M059J (cell line): ENCODE results near the gene KCNE3. TPM values are rescaled to one million over a fixed set of nuclear protein-coding genes. Genes with fewer than 3 reads are reported as not detected.

Experiments used
- DNase-seq: peaks from one replicate; pipeline ENCODE4 v3.0.0-alpha.2; 2012; ENCODE audit warnings: low read depth
- total RNA-seq: library from RNA; depleted of rRNA; stranded (reverse); fragments of >200 nt; shearing (Covaris generic); gene quantifications from 2 replicates; pipeline ENCODE4 v1.2.3, GENCODE V29; 2014; rRNA removed

Gene KCNE3, protein sequence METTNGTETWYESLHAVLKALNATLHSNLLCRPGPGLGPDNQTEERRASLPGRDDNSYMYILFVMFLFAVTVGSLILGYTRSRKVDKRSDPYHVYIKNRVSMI
- 0.10 TPM in 1 of 2 replicates, not detected in the other for total RNA-seq

GRCh38 chr11:74466916-74467885 is at the start of gene KCNE3:
KCNE3 (minus strand) TSS chr11:74467549; CDS start chr11:74457563, 9,986 bp downstream.
- no peak for DNase-seq

- no peak for DNase-seq
Measured at GRCh38 chr11:74507582-74507981, 40.2 kb upstream of the KCNE3 start.

DNA sequence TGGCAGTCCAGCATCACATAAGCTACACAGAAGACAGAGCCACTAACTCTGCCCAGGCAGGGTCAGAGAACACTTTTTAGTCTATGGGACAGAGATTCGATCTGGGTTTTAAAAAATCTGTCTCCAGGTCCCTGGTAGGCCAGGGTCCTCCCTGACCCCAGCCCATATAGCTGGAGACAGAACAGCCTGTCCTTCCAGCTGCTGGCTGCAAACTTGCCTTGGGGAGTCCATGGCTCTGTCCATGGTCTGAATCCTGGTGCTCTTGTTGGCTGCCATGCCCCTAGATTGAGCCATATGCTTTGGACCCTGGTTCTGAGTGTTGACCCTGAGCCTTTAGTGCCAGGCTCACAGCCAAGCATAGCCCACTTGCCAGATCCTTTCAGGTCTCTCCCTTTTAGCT is 39.5 kb upstream of the KCNE3 start:
- DNase-seq = peak; percentile 25

DNA sequence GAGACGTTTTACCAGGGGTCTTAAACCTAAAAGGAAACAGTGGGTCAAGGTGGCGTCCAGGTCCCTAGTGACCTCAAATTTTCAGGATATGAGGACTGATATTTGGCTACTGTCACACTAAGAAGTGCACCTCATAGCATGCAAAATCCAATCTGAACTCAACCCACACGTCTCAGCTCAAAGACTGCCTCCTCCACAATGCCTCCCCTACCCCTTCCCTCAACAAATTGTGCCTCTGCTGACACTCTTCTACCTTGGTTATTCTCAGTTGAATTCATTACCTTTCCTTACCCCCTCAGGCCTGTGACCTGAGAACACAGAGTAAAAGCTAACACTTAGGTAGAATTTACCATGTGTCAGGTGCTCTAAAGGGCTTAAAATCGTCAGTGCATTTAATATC is 38.6 kb upstream of the KCNE3 start:
- no peak for DNase-seq

- DNase-seq = no peak
Measured at GRCh38 chr11:74504100-74504691, 36.8 kb upstream of the KCNE3 start.

GRCh38 chr11:74494916-74495315 is 27.6 kb upstream of the KCNE3 start:
- no peak for DNase-seq

DNA sequence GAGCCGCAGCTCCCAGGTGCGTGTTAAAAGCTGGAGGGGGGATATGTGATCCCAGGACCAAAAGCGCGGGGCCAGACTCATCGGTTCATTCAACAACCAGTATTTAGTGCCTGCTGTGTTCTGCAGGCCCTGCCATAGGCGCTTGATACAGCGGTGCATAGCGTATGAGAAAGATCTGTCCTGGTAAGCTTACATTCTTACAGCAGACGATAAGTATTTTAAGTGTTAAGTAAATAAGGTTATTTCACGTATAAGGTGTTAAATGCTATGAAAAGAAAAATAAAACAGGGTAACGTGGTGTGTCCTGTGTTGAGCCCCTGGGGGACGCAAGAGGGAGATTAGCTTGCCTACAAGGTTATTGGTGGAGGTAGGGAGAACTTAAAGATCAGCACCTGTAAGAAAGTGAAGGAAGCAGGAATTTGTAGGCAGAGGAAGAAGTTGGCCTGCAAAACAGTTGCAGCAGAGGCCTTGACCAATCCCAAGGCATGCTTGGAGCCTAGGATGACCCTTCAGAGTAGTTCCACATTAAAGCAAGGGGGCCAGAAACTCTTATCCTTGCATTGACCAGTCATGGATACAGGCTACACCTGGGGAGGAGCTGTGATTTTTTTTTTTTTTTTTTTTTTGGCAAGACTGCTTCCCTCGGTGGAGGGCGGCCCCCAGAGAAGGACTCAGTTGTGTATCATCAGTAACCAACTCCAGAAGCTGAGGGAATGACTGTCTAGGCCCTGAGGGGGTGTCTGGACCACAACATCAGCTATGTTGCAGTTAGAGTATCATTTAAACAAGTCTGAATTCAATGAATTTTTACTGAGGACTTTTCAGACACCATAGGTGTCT is 26.7 kb upstream of the KCNE3 start:
- peak; percentile 93 for DNase-seq

DNA sequence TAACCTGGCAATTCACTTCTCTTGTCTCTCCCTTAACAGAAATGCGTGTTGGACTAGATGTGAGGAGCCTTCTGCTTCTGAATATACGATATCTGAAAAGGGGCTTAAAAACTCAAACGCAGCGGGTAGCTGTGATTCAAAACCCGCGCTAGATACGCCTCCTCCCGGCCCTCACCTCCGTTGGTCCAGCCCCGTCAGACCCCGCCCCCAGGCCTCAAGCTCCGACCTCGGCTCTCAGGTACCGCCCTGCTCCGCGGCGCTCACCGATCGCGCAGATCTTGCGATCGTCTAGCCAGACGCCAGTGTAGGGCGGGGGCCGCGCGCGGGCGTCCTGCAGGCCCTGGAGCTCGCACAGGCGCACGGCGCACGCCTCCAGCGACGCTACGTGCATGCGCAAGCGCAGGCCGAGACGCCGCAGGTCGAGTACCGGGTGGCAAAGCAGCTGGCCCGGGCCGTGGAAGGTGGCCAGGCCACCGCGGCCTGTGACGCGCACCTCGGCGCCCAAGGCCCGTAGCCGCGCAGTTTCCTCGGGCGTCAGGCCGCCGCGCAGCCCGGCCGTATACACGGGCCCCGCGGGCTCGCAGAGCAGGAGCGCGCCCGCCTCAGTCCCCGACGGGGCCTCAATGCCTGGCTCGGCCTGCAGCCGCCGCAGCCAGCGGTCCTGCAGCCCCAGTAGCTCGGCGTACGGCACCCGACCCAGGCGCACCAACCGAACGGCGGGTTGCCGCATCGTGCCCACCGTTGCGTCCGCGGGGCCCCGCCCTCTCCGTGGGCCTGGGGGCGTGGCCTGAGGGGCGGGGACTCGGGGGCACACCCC is 25.8 kb upstream of the KCNE3 start, which contains the start of gene LIPT2:
Gene LIPT2, minus strand, starts transcription at position 751 of the 817 bp plus-strand sequence. Its CDS starts 21 bp downstream, at position 730.
- DNase-seq = peak; percentile 98

DNA sequence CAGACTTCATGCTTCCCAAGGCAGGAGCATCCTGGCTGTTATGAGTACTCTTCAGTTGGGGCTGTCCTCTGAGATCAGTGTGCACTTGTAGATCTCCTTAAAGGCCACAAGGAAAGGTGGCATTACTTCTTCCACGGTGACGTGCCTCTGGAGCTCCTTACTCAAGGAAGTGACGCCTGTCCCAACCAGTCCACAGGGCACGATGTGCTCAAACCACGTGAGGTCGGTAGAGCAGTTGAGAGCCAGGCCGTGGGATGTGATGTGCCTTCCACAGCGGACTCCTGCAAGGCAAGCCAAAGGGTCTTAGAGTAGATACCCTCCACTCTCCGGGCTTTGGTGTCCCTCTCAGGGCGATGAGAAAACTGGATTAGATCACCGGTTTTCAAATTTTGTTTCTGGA is 24.7 kb upstream of the KCNE3 start:
- no peak for DNase-seq

- no peak for DNase-seq
Measured at GRCh38 chr11:74490941-74491340, 23.6 kb upstream of the KCNE3 start.

DNA sequence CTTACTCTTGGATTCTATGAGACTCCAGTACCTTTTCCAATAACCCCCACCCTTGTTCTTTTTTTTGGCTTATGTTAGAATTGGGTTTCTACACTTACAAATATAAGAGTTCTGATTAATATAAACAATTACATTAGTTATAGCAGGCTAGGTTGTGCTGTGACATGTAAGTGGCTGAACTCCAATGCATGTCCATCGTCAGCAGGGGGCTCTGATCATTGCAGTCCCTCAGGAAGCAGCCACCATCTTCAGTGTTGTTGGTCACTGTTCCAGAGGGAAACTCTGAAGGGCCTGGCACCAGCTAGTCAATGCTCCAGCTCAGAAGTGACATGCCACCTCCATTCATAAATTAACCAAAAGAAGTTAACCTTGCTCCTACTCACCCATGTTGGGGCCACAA is 20.5 kb upstream of the KCNE3 start:
- peak; percentile 34 for DNase-seq

DNA sequence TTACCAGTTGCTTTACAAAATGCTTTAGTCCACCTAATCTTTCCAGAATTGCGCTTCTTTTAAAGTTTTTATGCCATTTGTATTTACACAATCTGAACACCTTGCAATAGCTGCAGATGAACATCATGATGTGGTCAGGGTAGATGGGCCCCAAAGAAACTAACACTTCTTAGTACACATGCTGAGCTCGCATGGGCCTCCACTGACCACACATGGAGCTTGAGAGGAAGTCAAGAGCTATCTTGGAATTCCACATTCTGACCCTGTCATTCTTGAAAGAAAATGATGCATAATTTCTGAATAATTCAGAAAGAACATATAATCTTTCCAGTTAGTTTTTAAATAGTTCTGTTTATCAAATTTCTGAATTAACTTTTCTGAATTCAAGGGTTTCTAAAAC is 18.5 kb upstream of the KCNE3 start:
- DNase-seq = no peak

- DNase-seq = no peak
Measured at GRCh38 chr11:74480688-74481417, 13.5 kb upstream of the KCNE3 start.

DNA sequence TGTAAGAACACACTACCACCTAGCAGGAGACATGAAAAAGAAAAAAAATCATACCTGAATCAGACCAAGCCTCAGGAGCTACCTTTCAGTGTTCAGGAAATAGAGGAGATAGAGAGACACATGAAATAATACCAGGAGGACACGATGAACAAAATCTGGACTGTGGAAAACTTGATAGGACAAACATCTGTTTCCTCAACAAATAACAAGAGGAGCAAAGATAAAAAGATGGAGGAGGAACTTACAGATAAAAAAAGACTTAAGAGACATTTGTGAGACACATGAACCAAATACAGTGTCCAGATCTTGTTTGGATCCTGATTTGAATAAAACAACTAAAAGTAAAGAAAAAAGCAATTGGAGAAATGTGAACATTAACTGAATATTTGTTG is 12.4 kb upstream of the KCNE3 start:
- no peak for DNase-seq

- DNase-seq = no peak
Measured at GRCh38 chr11:74478877-74479731, 11.8 kb upstream of the KCNE3 start.

DNA sequence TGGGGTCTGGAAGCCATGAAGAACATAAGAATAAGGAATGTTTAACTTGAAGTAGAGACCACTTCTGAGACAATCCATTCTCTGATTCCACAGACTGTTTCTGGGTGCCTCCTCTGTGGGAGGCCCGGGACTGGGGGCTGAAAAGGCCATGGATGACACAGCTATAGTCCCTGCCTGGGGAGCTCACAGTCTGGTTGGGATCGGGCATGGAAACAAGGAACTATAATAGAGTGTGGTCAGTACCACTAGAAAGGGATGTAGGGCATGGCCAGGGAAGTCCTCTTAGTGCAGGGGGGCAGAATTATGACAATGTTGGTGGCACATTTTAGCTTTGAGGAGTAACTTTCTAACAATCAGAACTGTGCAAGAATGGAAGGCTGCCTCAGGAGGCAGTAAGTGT is 9.2 kb upstream of the KCNE3 start:
- DNase-seq = no peak

DNA sequence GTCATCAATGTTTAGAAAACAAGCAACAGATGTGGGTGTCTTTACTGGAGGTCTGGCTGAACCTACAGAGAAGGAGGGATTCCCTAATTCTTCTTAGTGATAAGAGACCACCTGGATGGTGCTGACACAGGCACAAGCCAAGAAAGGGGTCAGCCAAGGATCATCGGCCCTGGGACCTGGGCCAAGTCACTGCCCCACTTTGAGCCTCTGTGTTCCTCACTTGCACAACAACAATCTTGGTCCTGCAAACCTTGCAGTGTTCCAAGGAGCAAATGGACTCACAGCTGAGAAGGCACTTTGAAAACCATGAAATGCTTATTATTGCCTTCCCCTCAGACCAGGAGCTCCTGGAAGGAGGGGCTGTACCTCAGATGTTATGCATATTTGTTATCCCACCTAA is 7.0 kb upstream of the KCNE3 start:
- no peak for DNase-seq

DNA sequence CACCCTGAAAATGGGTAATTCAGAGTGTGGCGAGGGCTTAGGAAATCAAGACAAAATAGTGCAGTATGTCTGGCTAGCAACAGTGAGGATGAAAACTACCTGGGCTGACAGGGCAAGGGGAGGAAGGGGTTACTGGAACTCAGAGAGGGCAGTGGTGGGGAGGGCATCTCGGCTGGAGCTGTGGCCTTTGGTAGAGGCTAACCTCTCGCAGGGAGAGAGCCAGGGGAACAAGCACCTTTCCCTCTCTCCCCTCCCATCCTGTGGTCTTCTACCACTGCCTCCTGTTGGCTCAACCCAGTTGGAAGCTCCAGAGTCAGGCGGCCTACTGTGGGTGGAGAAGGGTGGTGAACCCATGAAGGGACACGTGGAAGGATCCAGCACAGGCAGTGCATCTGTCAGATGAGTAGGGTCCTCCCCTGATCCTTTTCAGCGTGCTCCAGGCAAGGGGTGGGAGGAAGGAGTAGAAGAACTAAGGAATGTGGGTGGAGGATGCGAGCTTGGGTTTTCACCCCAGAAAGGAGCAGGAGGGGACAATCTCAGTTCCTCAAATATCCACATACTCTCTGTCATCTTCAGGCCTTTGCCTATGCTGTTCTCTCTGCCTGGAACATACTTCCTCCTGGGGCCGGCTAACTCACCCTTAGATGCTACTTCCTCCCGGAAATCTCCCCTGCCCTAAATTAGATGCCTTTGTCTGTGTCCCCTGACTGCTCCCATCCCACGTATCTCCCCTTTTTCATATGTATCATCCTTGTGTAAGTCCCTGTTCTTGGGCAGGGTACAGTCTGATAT is 6.2 kb upstream of the KCNE3 start:
- no peak for DNase-seq
